Activated T-helper 17 cell treated with anti-CD3 and anti-CD28 coated beads, Interleukin-2, amount 50 U/mL, for 72 hours (primary cell): ENCODE data around the gene TFB1M. TPM values are rescaled to one million over a fixed set of nuclear protein-coding genes. Genes with fewer than 3 reads are reported as not detected.
"Not testable (repeated sequence)": the region's sequence is repeated elsewhere in the genome, so short reads cannot be mapped to it uniquely, and the experiment has no call there.

ENCODE experiments used
- ATAC-seq: fragments of 150-1000 bp; cut with Tn5 transposase; replicated peaks from 2 replicates; pipeline ENCODE4 v1.10.0; 2021; ENCODE audit warnings: mild to moderate bottlenecking, moderate library complexity
- H3K27ac Mint-ChIP-seq: one replicate; pipeline ENCODE4 v1.8.0; 2022; ENCODE audit warnings: mixed read lengths
- H3K27me3 Mint-ChIP-seq: one replicate; pipeline ENCODE4 v1.8.0; 2022; ENCODE audit warnings: mixed read lengths
- H3K36me3 Mint-ChIP-seq: one replicate; pipeline ENCODE4 v1.8.0; 2022; ENCODE audit warnings: low read depth, mild to moderate bottlenecking, mixed read lengths
- H3K4me1 Mint-ChIP-seq: one replicate; pipeline ENCODE4 v1.8.0; 2022; ENCODE audit warnings: mixed read lengths
- H3K4me3 Mint-ChIP-seq: one replicate; pipeline ENCODE4 v1.8.0; 2022; ENCODE audit warnings: mild to moderate bottlenecking, mixed read lengths
- H3K9me3 Mint-ChIP-seq: one replicate; pipeline ENCODE4 v1.8.0; 2022; ENCODE audit warnings: mixed read lengths
- total RNA-seq, 2 donors: library from RNA; stranded (reverse); gene quantifications; one replicate each; pipeline ENCODE4 v1.2.3, GENCODE V29; 2022

TFB1M gene
- total RNA-seq, 2 donors from 2014 or later, result 38.6 to 48.9 TPM

DNA sequence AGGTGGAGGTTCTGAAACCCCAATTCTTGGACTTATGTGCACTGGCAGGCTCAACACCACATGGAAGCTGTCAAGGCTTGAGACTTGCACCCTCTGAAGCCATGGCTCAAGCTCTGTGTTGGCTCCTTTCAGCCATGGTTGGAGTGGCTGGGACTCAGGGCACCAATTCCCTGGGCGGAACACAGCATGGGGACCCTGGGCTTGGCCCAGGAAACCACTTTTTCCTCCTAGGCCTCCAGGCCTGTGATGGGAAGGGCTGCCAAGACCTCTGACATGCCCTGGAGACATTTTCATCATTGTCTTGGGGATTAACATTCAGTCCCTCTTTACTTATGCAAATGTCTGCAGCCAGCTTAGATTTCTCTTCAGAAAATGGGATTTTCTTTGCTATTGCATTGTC is 76.7 kb downstream of the TFB1M start:
- H3K4me1 Mint-ChIP-seq, result peaks cover 5% of the 10 kb centered on the region
- no peak for ATAC-seq
- H3K4me3 Mint-ChIP-seq, result no peak overlapping the region
- peaks cover 3% of the 10 kb centered on the region for H3K9me3 Mint-ChIP-seq
- no peaks in the 10 kb centered on the region for H3K36me3 Mint-ChIP-seq
- H3K27me3 Mint-ChIP-seq, result peaks cover 3% of the 10 kb centered on the region
- H3K27ac Mint-ChIP-seq, result no peak overlapping the region

DNA sequence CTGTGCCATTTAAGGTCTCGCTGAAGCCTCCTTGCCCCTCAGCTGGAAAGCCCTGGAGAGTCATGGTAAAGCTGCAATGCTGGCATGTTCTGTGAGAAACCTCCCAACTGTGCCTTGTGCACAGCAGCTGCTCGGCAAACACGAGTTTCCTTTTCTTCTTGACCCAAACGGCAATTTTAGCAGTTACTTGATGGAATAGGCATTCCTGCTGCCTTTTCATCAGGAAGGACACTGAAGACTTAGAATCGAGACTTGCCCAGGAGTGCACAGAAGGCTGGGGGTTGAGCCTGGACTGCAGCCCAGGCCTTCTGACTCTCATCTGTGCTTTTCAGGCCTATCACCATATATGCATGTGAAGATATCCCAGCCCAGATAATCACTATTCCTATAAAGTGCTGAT is 79.2 kb downstream of the TFB1M start:
- no peak overlapping the region for H3K27ac Mint-ChIP-seq
- H3K27me3 Mint-ChIP-seq, result peaks cover 3% of the 10 kb centered on the region
- ATAC-seq, result no peak
- H3K4me1 Mint-ChIP-seq, result no peaks in the 10 kb centered on the region
- H3K36me3 Mint-ChIP-seq, result no peaks in the 10 kb centered on the region
- H3K4me3 Mint-ChIP-seq, result no peak overlapping the region
- peaks cover 3% of the 10 kb centered on the region for H3K9me3 Mint-ChIP-seq

DNA sequence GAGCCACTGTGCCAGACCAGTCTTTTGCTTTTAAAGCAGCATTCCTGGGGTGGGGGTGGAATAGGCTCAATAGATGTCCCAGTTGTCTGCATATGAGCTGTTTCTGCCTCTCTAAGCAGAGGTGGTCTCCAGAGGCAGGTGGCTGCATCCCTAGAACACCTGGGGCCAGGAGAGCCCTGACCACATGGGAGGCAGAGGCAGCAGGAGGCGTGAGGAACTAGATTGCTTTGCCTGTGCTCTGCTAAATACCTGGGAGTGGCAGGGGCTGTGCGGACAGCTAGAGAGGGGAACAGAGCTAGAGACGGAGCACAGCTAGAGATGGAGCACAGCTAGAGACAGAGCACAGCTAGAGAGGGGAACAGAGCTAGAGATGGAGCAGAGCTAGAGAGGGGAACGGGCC is 79.6 kb downstream of the TFB1M start:
- Mint-ChIP-seq H3K9me3 (peaks cover 3% of the 10 kb centered on the region), H3K36me3 (no peaks in the 10 kb centered on the region), H3K27ac (no peak overlapping the region), H3K4me3 (no peak overlapping the region), H3K4me1 (no peaks in the 10 kb centered on the region), H3K27me3 (peaks cover 3% of the 10 kb centered on the region)
- no peak for ATAC-seq

DNA sequence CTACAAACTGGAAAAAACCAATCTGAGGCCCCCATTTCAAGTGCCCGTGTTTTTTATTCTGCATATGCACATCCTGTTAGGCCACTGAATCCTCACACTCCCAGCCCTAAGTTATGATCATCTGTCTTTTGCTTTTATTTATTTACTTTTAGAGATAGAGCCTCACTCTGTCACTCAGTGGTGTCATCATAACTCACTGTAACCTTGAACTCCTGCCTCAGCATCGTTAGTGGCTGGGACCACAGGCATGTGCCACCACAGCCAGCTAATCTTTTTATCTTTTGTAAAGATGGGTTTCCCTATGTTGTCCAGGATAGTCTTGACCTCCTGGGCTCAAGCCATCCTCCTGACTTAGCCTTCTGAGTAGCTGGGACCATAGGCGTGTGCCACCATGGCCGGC is 80.1 kb downstream of the TFB1M start:
- Mint-ChIP-seq H3K36me3 (no peaks in the 10 kb centered on the region), H3K4me3 (no peak overlapping the region), H3K9me3 (peaks cover 3% of the 10 kb centered on the region), H3K4me1 (no peaks in the 10 kb centered on the region), H3K27me3 (peaks cover 3% of the 10 kb centered on the region), H3K27ac (no peak overlapping the region)
- ATAC-seq, result no peak

DNA sequence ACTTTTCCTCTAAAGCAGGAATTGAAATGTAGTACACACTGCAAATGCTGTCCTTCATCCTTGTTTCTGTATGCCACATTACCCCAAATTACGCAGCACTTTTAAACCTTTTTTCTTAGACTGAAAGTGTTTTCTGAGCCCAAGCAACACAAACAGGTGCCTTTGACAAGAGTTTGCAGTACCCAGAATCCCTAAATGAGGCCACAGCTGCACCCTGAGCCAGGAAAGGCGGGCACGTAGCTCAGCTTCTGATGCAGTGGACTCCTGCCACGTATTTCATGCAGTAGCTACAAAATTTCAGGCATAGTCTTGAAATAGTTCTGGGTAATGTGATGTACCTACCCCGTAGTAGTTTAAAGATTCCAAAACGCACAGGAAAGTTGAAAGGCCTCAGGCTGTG is 81.4 kb downstream of the TFB1M start:
- Mint-ChIP-seq H3K27ac (no peak overlapping the region), H3K36me3 (no peaks in the 10 kb centered on the region), H3K4me3 (no peak overlapping the region), H3K9me3 (no peaks in the 10 kb centered on the region), H3K27me3 (no peaks in the 10 kb centered on the region), H3K4me1 (no peaks in the 10 kb centered on the region)
- ATAC-seq, result no peak

DNA sequence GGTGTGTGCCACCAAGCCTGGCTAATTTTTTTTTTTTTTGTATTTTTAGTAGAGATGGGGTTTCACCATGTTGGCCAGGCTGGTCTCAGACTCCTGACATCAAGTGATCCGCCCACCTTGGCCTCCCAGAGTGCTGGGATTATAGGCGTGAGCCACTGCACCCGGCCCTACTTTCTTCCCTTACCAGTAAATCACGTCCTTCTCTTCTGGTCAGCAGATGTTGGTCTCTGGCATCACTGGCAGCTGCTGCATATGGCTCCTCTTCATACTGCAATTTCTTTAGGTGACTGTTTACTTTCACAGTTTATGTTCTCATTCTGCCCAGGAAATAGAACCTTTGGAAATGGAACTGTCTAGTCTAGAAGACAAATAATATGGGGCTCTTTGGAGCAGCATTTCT is 83.3 kb downstream of the TFB1M start:
- not testable (repeated sequence) for H3K9me3 Mint-ChIP-seq

DNA sequence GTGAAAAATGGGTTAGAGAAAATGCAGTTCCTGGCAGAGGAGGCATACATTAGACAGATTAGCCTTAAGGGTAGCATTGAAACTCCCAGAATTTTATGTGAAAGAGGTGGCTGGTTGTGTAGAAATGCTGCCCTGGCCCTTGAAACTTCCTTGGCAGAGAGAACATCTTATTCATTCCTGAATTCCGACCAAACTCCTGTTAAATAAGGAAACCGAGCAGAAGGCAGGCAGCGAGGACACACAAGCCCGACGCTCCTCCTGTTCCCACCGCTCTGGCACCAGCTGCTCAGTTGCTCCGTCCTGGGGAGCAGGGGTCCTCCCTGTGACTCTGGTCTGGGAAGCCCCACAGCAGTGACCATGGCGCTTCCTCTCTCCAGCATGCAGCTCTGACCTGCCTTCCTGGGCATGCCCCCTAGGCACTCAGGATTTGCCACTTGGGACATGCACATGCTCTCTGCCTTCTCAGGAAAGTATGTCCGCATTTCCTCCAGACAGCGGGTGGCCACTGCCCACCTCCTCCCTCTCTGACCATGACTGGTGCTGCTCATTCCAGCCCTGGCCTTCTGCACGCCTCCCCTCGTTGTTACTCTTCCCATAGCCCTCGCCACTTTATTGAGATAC is 85.6 kb downstream of the TFB1M start:
- peaks cover 5% of the 10 kb centered on the region for H3K27me3 Mint-ChIP-seq
- H3K36me3 Mint-ChIP-seq, result no peaks in the 10 kb centered on the region
- ATAC-seq, result no peak
- no peaks in the 10 kb centered on the region for H3K9me3 Mint-ChIP-seq
- H3K4me3 Mint-ChIP-seq, result no peak overlapping the region
- peaks cover 10% of the 10 kb centered on the region for H3K4me1 Mint-ChIP-seq
- no peak overlapping the region for H3K27ac Mint-ChIP-seq

More for the DNA sequence above, 83.3 kb downstream of the TFB1M start:
- not testable (repeated sequence) for H3K36me3 Mint-ChIP-seq, H3K4me1 Mint-ChIP-seq, H3K27me3 Mint-ChIP-seq, ATAC-seq, H3K4me3 Mint-ChIP-seq, H3K27ac Mint-ChIP-seq

DNA sequence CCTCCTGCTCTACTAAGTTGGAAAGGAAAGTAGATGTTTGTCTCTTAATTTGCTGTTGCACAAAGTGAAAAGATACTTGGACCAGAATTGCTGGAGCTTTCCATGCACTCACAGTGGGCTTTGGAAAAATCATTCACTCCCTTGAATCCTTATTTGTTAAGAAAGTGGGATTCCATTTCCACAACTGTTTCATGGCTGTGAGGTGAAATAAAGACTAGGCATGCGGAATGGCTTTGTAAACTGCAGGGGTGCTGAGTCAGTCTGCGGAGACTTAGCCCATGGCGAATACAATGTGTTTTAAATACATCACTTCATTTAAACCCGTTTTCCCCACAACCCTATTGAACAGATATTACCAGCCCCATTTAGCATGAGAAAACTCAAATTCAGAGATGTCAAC is 87.2 kb downstream of the TFB1M start:
- no peaks in the 10 kb centered on the region for H3K9me3 Mint-ChIP-seq

DNA sequence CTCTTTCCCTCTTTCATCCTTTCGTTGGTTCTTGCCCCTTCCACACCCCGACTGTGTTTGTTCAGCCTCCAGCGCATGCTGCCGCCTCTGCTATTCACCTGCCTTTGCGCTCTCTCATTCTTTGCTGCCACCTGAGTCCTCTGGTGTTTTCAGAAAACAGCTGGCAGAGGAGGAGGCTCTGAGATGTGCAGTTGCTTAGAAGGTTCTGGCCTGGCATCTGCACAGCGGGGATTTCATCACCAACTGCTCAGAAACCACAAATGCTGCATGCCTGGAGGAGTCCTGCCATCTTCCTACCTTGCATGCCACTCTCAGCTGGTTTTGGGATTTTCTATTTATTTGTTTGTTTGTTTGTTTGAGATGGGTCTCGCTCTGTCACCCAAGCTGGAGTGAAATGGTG is 89.7 kb downstream of the TFB1M start:
- Mint-ChIP-seq H3K27me3 (peaks cover 7% of the 10 kb centered on the region), H3K36me3 (no peaks in the 10 kb centered on the region), H3K4me1 (peaks cover 11% of the 10 kb centered on the region), H3K4me3 (peak overlapping the region; percentile 72), H3K27ac (peak overlapping the region; percentile 86), H3K9me3 (no peaks in the 10 kb centered on the region)
- no peak for ATAC-seq

More for the DNA sequence above, 87.2 kb downstream of the TFB1M start:
- no peak for ATAC-seq
- no peaks in the 10 kb centered on the region for H3K36me3 Mint-ChIP-seq
- H3K4me1 Mint-ChIP-seq, result peaks cover 11% of the 10 kb centered on the region
- H3K4me3 Mint-ChIP-seq, result no peak overlapping the region
- peaks cover 5% of the 10 kb centered on the region for H3K27me3 Mint-ChIP-seq
- H3K27ac Mint-ChIP-seq, result no peak overlapping the region

DNA sequence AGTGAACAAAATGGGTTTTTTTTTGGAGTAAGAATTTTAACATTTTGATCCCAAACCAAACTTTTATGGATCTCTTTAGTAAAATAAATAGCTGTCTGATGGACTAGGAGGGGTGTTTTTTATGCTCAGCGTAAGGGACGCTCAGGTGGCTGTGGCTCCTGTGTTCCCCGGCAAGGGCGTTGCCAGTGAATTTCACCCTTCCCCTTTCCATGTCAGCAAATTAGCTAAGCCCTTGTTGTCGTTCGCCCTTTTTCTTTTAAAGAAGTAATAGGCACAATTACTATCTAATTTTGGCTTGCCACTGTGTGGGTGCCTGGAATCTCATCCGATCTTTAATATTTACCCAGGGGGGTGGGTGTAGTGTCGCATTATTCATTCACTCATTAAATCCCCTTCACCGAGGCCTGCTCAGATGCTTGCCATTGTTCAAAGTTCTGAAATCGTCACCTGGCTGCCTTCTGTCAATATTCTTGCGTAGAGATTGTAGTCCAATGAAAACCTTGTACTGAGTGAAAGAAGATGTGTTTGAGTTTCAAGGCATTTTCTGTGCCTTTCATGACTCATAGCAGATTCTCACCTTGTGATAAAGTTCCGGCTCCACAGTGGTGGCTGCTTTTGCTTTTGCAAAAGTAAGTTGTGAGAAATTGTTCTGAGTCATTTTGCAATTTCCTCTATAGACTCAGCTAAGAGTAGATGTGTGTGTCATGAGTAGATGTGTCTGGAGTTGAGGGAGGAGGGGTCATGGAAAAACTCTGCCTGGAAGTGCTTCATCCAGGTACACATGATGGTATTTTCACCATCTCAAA is 90.4 kb downstream of the TFB1M start:
- ATAC-seq, result peak; percentile 99
- Mint-ChIP-seq H3K9me3 (no peaks in the 10 kb centered on the region), H3K4me3 (peak overlapping the region; percentile 72)

DNA sequence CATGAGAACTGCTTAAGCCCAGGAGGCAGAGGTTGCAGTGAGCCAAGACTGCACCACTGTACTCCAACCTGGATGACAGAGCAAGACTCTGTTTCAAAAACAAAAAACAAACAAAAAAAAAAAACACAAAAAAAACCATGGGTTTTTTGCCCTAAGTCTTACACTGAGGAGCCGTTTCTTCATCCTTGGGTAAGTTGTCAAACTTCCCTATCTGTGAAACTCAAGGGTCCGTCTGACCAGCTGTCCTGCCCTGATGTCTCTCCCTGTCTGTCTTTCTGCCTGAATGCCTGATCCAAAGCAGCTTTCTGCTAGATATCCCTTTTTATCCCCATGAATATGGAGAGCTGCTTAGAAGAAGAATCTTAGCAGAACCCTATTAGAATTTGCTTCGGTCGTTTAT is 91.8 kb downstream of the TFB1M start:
- H3K9me3 Mint-ChIP-seq, result no peaks in the 10 kb centered on the region
- H3K4me1 Mint-ChIP-seq, result peaks cover 11% of the 10 kb centered on the region
- no peak overlapping the region for H3K27ac Mint-ChIP-seq
- ATAC-seq, result no peak
- no peaks in the 10 kb centered on the region for H3K36me3 Mint-ChIP-seq
- H3K4me3 Mint-ChIP-seq, result no peak overlapping the region
- peaks cover 11% of the 10 kb centered on the region for H3K27me3 Mint-ChIP-seq

More for the DNA sequence above, 90.4 kb downstream of the TFB1M start:
- Mint-ChIP-seq H3K27ac (peak overlapping the region; percentile 86), H3K27me3 (peaks cover 9% of the 10 kb centered on the region), H3K36me3 (no peaks in the 10 kb centered on the region), H3K4me1 (peaks cover 11% of the 10 kb centered on the region)

DNA sequence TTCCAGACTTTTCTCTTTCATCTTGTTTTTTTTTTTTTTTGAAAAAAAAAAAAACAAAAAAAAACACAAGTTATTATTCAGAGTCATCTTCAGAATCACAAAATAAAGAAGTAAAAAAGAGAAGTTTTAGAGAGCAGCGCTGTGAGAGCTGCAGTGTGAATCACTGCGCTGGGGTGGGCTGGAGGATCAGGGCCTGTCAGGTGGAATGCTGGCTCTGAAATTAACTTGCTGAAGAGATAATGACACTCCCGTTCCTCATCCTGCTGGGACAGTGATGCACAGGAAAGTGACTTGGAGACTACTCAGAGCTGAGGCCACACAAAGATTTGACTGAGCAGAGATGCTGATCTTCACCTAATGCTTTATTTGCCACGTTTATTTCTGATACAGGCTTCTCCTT is 93.2 kb downstream of the TFB1M start:
- Mint-ChIP-seq H3K27me3 (peaks cover 12% of the 10 kb centered on the region), H3K4me1 (peaks cover 11% of the 10 kb centered on the region), H3K9me3 (no peaks in the 10 kb centered on the region), H3K27ac (no peak overlapping the region), H3K36me3 (no peaks in the 10 kb centered on the region), H3K4me3 (no peak overlapping the region)
- no peak for ATAC-seq

DNA sequence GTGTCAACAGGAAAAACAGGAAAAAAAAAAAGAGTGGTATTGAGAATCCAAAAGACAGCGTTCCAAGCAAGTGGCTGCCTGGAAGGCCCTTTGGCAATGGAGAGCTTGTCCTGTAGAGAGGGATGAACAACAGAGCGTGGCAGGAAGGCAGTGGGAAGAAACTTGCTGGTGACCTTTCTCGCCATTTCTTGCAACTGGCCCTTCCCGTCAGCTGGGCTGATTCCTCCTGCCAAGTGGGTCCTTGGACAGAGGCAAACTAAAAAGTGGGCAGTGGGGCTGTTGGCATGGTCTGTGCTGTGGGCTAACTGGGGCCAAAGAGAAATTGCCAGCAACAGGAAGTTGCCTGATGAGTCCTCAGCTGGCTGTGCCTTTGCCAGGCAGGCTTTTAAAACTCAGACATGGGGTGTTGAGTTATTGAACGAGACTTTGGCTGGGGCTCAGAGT is 94.4 kb downstream of the TFB1M start:
- Mint-ChIP-seq H3K27ac (peak overlapping the region; percentile 11), H3K36me3 (no peaks in the 10 kb centered on the region), H3K9me3 (no peaks in the 10 kb centered on the region), H3K27me3 (peaks cover 12% of the 10 kb centered on the region), H3K4me3 (no peak overlapping the region), H3K4me1 (peaks cover 11% of the 10 kb centered on the region)
- no peak for ATAC-seq

DNA sequence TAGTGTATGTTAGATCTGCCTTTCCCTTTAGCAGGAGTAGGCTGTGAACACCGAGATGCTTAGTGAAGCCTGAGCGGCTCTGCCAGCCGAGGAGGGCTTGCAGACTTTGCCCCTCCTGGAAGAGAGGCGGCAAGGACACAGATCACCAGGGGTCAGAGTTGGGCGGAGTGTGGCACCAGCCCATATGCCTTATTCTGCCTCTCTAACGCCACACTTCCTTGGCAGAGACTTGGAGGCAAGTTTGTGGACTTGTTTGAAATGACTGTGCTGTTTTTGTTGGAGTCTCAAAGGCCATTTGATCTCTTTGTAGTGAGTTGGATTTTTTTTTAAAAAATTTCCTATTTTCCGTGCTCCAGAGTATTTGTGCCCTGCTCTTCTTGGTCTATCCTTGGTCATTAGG is 95.0 kb downstream of the TFB1M start:
- no peak for ATAC-seq
- Mint-ChIP-seq H3K4me3 (no peak overlapping the region), H3K27me3 (peaks cover 15% of the 10 kb centered on the region), H3K27ac (peak overlapping the region; percentile 11), H3K4me1 (peaks cover 7% of the 10 kb centered on the region), H3K36me3 (no peaks in the 10 kb centered on the region), H3K9me3 (no peaks in the 10 kb centered on the region)

DNA sequence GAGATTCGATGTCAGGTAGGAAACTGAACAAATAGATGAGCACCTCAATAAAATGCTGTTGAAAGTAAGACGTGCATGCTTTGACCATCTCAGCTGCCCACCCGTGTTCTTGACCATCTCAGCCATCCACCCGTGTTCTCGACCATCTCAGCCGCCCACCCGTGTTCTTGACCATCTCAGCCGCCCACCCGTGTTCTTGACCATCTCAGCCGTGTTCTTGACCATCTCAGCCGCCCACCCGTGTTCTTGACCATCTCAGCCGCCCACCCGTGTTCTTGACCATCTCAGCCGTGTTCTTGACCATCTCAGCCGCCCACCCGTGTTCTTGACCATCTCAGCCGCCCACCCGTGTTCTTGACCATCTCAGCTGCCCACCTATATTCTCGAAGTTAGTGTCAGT is 95.6 kb downstream of the TFB1M start:
- H3K4me3 Mint-ChIP-seq, ATAC-seq, H3K4me1 Mint-ChIP-seq, H3K9me3 Mint-ChIP-seq, H3K36me3 Mint-ChIP-seq, H3K27ac Mint-ChIP-seq: not testable (repeated sequence)
- H3K27me3 Mint-ChIP-seq, result peaks cover 15% of the 10 kb centered on the region
